Fibroblast of peridontal ligament (primary cell): Measurements from ENCODE around the gene SFT2D1.
"Not testable (repeated sequence)": the region's sequence is repeated elsewhere in the genome, so short reads cannot be mapped to it uniquely, and the experiment has no call there.

Source experiments
- DNase-seq: peaks from one replicate; pipeline ENCODE4 v3.0.0-alpha.2; 2010; ENCODE audit errors: extremely low read depth

The SFT2D1 gene

DNA sequence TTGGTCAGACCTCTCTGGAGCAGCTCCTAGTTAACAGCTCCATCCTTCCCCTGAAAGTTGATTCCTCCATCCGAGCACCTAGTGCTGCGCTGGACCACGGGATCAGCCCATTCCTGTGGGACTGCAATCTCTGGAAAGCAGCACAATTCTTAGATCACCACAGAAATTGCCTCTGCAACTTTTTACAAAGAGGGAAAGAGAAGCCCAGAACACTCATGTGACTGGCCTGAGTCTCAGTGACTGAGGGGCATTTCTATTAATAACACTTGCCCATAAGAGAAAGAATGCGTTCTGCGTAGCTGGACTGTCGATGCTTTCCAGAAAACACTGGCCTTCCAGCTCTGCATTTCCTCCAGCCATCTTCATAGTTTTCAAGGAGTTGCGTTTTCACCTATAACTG is 22.1 kb upstream of the SFT2D1 start:
- DNase-seq = peak; percentile 28

GRCh38 chr6:166362427-166362826 is 20.1 kb upstream of the SFT2D1 start:
- DNase-seq = not testable (repeated sequence)

DNA sequence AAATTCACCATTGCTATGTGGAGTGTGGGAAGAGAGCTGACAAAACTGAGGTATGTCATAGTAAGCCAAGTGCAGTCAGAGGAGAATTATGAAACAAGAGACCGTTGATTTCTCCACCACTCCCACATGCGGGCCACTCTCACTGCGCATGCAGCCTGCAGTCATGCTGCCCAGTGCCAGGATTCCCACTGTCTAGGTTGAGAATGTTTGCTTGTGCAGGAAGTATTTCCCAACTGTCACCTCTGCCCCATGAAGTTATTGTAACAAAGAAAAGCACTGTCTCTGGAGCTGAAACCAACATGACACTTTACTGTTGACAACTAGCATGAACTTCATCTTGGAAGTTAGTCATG is 18.7 kb upstream of the SFT2D1 start:
- DNase-seq = no peak

- DNase-seq = peak; percentile 27
These were observed 18.1 kb upstream of the SFT2D1 start for GRCh38 chr6:166360243-166361076.

DNA sequence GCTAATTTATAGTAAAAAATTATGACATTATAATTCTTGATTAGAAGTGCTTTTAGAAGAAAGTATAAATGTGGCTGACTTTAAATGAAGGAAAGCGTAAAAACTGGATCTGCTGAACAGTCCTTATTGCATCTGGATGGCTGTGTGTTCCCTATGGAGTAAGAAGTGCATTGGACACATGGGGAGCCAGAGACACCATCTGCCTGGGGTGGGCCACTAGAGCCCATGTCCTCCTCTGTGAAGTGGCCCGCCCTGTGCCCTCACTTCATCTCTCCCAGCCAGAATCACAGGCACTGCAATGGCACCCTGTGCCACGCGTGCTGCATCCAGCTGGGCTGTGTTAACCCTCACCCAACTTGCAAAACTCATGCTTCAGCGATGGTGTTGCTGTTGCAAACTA is 13.2 kb upstream of the SFT2D1 start:
- DNase-seq = no peak

- DNase-seq = no peak
These were observed 12.6 kb upstream of the SFT2D1 start for GRCh38 chr6:166354965-166355364.

GRCh38 chr6:166354143-166354542 is 11.8 kb upstream of the SFT2D1 start:
- DNase-seq = no peak

GRCh38 chr6:166353507-166353906 is 11.2 kb upstream of the SFT2D1 start:
- no peak for DNase-seq

DNA sequence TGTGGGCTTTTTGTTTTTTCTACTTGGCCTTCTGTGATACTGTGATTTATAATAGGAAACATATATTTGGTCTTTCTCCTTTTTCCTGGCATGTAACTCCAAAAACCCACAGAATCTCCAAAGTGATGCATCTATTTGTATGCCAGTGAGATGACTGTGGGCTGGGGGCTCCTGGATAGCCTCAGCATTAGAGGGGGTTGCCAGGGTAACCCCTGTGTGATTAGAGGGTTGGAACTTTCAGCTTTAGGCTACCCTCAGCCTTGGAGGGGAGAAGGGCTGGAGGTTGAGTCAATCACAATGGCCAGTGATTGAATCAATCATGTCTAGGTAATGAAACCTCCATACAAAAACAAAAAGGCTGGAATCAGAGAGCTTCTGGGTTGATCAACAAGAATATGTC is 10.6 kb upstream of the SFT2D1 start:
- no peak for DNase-seq

DNA sequence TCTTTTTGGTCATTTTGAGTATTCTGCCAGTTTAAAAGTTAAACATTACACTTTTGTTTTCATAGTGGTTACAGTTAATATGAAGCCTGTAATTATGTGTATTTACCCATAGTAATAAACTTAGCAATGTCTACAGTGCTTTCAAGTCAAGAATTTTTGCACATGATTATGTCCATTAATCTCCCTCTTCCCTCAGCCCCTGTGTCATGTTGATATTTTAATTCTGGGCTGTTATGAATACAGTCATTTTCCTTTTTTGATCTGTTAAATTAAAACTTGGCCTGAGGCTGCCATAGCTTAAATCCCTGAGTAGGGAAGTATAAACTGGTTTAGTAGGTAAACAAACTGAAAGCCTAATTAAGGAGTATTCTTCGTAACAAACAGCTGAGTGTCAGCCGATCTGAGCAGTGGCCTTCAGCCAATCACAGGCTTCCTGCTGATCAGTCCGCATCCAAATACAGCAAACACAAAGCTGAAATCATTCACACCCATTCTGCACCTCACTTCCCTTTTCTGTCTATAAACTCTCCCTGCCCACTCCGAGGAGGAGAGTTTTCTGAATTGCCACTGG is 9.5 kb upstream of the SFT2D1 start:
- DNase-seq = no peak

DNA sequence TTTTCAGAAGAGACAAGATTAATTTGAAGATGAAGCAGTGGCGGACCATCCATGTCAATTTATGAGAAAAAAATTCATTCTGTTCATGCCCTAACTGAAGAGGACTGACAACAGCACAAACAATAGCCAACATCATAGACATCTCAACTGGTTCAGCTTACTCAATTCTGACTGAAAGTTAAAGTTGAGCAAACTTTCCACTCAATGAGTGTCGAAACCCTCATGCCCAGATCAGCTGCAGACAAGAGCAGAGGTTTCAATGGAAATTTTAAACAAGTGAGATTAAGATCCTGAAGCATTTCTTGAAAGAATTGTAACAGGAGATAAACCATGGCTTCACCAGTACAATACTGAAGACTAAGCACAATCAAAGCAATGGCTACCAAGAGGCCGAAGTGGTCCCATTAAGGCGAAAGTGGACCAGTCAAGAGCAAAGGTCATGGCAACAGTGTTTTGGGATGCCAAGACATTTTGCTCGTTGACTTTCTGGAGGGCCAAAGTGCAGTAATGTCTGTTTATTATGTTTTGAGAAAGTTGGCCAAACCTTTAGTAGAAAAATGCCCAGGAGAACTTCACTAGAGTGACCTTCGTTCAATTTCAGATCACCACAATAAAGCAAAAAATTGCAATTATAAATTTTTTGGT is 6.1 kb upstream of the SFT2D1 start:
- DNase-seq = no peak

DNA sequence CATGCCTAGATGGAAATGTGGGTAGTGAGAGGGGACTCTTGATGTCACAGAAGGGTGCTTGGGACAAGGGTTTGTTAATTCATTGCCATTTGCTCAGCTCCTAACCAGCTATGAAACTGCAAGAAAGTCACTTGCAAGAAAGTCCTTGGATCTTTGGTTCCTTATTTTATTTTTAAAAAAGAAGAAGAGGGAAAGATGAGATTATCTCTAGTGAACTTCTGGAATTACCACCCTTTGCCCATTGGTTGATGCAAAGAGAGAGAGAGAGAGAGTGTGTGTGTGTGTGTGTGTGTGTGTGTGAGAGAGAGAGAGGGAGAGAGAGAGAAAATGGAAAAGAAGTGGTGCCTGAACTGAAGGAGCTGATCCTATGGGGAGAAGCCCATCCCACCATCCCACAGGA is 4.6 kb upstream of the SFT2D1 start:
- DNase-seq = no peak

- no peak for DNase-seq
These were observed 4.1 kb upstream of the SFT2D1 start for GRCh38 chr6:166346449-166346848.

DNA sequence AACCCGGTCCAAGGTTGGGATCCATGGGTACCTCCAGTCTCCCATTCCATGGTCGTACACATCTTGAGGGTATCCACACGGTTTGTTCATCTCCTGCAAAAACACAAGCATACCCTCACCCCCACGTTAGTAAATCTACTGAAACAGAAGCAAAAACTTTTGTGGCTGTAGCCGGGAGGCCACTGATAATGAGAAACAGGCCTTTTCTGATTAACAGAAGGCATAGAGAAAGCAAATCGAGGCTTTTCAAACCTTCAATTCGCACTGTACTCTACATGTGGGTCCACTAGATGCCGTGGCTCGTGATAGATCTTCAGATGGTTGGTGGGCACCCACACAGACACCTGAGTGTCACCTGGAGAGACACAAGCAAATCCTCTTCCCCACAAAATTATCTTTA is 3.3 kb upstream of the SFT2D1 start:
- not testable (repeated sequence) for DNase-seq

- not testable (repeated sequence) for DNase-seq
These were observed 2.6 kb upstream of the SFT2D1 start for GRCh38 chr6:166344921-166345320.

DNA sequence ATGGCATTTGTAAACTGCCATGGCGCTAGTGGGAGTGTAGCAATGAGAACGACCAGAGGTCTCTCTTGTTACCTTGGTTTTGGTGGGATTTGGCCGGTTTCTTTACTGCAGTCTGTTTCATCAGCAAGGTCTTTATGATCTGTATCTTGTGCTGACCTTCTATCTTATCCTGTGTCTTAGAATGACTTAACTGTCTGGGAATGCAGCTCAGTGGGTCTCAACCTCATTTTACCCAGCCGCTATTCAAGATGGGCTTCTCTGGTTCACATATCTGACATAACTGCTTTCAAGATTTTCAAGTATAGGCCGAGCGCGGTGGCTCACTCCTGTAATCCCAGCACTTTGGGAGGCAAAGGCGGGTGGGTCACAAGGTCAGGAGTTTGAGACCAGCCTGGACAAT is 1.9 kb upstream of the SFT2D1 start:
- no peak for DNase-seq

GRCh38 chr6:166343150-166343487 is 774 bp upstream of the SFT2D1 start:
- no peak for DNase-seq

DNA sequence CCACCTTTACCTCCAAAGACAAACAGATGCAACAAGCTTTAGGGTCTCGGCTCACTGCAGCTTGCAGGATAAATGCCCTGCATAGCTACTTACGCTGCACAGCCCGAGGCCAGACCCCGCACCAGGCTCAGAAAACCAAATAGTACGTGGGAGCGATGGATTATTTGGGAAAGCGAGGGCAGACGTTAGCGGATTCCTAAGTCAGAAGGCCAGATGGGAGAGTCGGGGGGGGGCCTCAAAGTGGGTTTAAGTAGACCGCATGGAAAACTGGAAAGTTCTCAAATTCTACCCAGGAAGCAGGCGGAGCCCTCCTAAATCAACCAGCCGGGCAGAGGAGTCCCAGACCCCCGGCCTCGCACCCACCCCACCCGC is 382 bp downstream of the SFT2D1 start:
- DNase-seq = peak; percentile 36

- no peak for DNase-seq
These were observed 881 bp downstream of the SFT2D1 start for GRCh38 chr6:166341464-166341863.

- no peak for DNase-seq
These were observed 3.5 kb downstream of the SFT2D1 start for GRCh38 chr6:166338854-166339253.

- DNase-seq = no peak
These were observed 5.5 kb downstream of the SFT2D1 start for GRCh38 chr6:166336847-166337246.

- DNase-seq = no peak
These were observed 6.7 kb downstream of the SFT2D1 start for GRCh38 chr6:166335378-166336302.
